Prostate gland (tissue), 2 donors: Measurements from ENCODE around the gene ARHGEF2. TPM values are rescaled to one million over a fixed set of nuclear protein-coding genes. Genes with fewer than 3 reads are reported as not detected.

Experiments
- DNase-seq: peaks from one replicate; pipeline ENCODE4 v3.0.0-alpha.2; 2019; ENCODE audit warnings: low spot score
- H3K27ac ChIP-seq, 2 donors: fragments of 200-600 bp; sonication (generic); 2 replicates each; pipeline ENCODE4 v1.5.1; 2017 to 2019
- H3K27me3 ChIP-seq: fragments of 200-600 bp; sonication (generic); replicated peaks from 2 replicates; pipeline ENCODE4 v1.5.1; 2019; ENCODE audit not compliant: insufficient read depth
- H3K36me3 ChIP-seq, 2 donors: fragments of 200-600 bp; sonication (generic); 1 replicate in 1 of 2; 2 replicates in 1 of 2; pipeline versions ENCODE4 v1.5.1 to v1.8.1; 2017 to 2019
- H3K4me1 ChIP-seq: fragments of 200-600 bp; sonication (generic); replicated peaks from 2 replicates; pipeline ENCODE4 v1.5.1; 2019
- H3K4me3 ChIP-seq, 2 donors: fragments of 200-600 bp; sonication (generic); 2 replicates each; pipeline ENCODE4 v1.5.1; 2017 to 2019
- H3K9me3 ChIP-seq: fragments of 200-600 bp; sonication (generic); 2 replicates; pipeline ENCODE4 v1.5.1; 2017
- POLR2A ChIP-seq: fragments of 450-650 bp; IDR thresholded peaks from one replicate; pipeline ENCODE4 v1.6.1; 2016; ENCODE audit warnings: antibody characterized with exemption, mild to moderate bottlenecking
- POLR2AphosphoS5 ChIP-seq: sonication (generic); formaldehyde crosslinking; IDR thresholded peaks from one replicate; pipeline ENCODE4 v1.6.1; 2017; ENCODE audit warnings: antibody characterized with exemption
- WGBS: methylation state at CpG from one replicate; pipeline ENCODE4 v1.1.5; 2018; 5-methylcytosine and 5-hydroxymethylcytosine counted together
- intact Hi-C: fragments of 100-400 bp; cut with DNase I; formaldehyde crosslinking; loops from one replicate; pipeline ENCODE4 v1.14.2; 2022
- total RNA-seq, 2 donors: library from RNA; depleted of rRNA; stranded (reverse); fragments of >200 nt; gene quantifications; one replicate each; pipeline ENCODE4 v1.1.0, GENCODE V29; 2016
- TF ChIP-seq, protein P1 (sequence below), 4 experiments: fragments of 200-600 bp in 2 of 4; fragments of 450-650 bp in 2 of 4; sonication (generic) in 2 of 4; IDR thresholded peaks; 1 replicate in 3 of 4; 2 replicates in 1 of 4; pipeline ENCODE4 v1.5.1; 2016 to 2019; ENCODE audit warnings: antibody characterized with exemption in 4 of 4, mild to moderate bottlenecking in 2 of 4, moderate library complexity in 2 of 4

ARHGEF2 gene
- total RNA-seq, 2 donors from 2014 or later: 35.8 to 66.2 TPM

DNA sequence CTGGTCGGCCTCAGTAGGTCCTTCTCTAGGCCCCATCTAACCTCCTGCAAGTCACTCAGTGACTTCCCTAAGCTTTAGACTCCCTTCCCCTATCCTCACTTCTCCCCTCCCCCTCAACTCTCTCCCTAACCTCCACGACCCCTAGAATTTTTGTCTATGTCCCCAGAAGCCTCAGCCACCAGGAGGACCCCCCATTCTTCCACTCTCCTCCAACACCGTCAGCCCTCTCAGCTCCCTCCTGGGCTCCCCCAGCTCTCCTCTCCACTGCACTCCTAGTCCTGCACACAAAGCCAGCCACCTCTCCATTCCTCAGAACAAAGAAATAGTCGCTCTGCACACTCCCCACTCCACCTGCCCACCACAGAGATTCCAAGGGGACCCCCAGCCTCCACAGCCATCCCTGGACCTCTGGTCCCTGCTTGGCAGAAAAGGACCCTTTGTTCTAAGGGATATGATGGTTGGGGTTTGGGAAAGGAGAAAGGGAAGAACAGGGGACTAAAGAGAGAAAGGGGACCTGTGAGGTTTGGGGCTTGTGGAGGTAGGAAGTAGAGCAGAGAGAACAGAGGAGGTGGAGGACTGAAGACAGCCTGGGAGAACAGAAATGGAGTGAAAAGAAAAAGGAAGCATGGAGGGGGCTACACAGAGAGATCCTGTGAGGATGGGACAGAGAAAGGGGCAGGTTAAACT is 2.8 kb downstream of the ARHGEF2 start:
- 18% methylated on average over 4 of the region's 4 CpGs for WGBS
- DNase-seq: no peak
- Histone ChIP-seq H3K4me3 (peak overlapping the region; percentile 66 to 93), H3K27ac (peak overlapping the region; percentile 84 to 93), H3K9me3 (no peaks in the 10 kb centered on the region), H3K4me1 (peaks cover 14% of the 10 kb centered on the region), H3K27me3 (no peaks in the 10 kb centered on the region), H3K36me3 (no peaks in the 10 kb centered on the region)
- intact Hi-C loops: no loop called here
- TF ChIP-seq, protein P1, sequence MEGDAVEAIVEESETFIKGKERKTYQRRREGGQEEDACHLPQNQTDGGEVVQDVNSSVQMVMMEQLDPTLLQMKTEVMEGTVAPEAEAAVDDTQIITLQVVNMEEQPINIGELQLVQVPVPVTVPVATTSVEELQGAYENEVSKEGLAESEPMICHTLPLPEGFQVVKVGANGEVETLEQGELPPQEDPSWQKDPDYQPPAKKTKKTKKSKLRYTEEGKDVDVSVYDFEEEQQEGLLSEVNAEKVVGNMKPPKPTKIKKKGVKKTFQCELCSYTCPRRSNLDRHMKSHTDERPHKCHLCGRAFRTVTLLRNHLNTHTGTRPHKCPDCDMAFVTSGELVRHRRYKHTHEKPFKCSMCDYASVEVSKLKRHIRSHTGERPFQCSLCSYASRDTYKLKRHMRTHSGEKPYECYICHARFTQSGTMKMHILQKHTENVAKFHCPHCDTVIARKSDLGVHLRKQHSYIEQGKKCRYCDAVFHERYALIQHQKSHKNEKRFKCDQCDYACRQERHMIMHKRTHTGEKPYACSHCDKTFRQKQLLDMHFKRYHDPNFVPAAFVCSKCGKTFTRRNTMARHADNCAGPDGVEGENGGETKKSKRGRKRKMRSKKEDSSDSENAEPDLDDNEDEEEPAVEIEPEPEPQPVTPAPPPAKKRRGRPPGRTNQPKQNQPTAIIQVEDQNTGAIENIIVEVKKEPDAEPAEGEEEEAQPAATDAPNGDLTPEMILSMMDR (IDR thresholded peaks at IDR 0.05): no peak
- TF ChIP-seq POLR2A (no peak), POLR2AphosphoS5 (no peak)

GRCh38 chr1:155974208-155975115 is 3.9 kb downstream of the ARHGEF2 start:
- no peaks in the 10 kb centered on the region for H3K9me3 ChIP-seq
- intact Hi-C loops: no loop called here
- H3K4me1 ChIP-seq: peaks cover 14% of the 10 kb centered on the region
- no peaks in the 10 kb centered on the region for H3K27me3 ChIP-seq
- peak overlapping the region; percentile 84 to 93 for H3K27ac ChIP-seq
- DNase-seq: no peak
- H3K36me3 ChIP-seq: no peaks in the 10 kb centered on the region
- TF ChIP-seq POLR2A: no peak
- no peak overlapping the region for H3K4me3 ChIP-seq
- WGBS: 14% methylated on average over 13 of the region's 13 CpGs

- H3K36me3 ChIP-seq: no peaks in the 10 kb centered on the region
- no peak overlapping the region for H3K4me3 ChIP-seq
- 58% methylated on average over 3 of the region's 3 CpGs for WGBS
- no peak for DNase-seq
- H3K4me1 ChIP-seq: peaks cover 14% of the 10 kb centered on the region
- no peaks in the 10 kb centered on the region for H3K27me3 ChIP-seq
- intact Hi-C loops: no loop called here
- no peak overlapping the region for H3K27ac ChIP-seq
- H3K9me3 ChIP-seq: no peaks in the 10 kb centered on the region
- no peak for TF ChIP-seq POLR2AphosphoS5
- no peak for TF ChIP-seq POLR2A
- TF ChIP-seq, protein P1 (IDR thresholded peaks at IDR 0.05): no peak
Observed at GRCh38 chr1:155973723-155974122, 4.6 kb downstream of the ARHGEF2 start.

- no peaks in the 10 kb centered on the region for H3K27me3 ChIP-seq
- H3K4me3 ChIP-seq: no peak overlapping the region
- no peaks in the 10 kb centered on the region for H3K9me3 ChIP-seq
- intact Hi-C loops: no loop called here
- H3K27ac ChIP-seq: no peak overlapping the region
- DNase-seq: no peak
- 86% methylated on average over 9 of the region's 9 CpGs for WGBS
- TF ChIP-seq POLR2A (no peak), POLR2AphosphoS5 (no peak)
- TF ChIP-seq, protein P1 (IDR thresholded peaks at IDR 0.05): no peak
- H3K36me3 ChIP-seq: no peaks in the 10 kb centered on the region
- peaks cover 14% of the 10 kb centered on the region for H3K4me1 ChIP-seq
Observed at GRCh38 chr1:155971910-155972809, 6.2 kb downstream of the ARHGEF2 start.
